ENCODE results near the gene GRAP.
"Not testable (repeated sequence)": the region's sequence is repeated elsewhere in the genome, so short reads cannot be mapped to it uniquely, and the experiment has no call there.

Gene GRAP

GRCh38 chr17:19046782-19047375 is at the start of gene GRAP:
Gene GRAP (minus strand): TSS chr17:19046957. CDS start chr17:19046926, 31 bp downstream.
- not testable (repeated sequence) for DNase-seq

DNA sequence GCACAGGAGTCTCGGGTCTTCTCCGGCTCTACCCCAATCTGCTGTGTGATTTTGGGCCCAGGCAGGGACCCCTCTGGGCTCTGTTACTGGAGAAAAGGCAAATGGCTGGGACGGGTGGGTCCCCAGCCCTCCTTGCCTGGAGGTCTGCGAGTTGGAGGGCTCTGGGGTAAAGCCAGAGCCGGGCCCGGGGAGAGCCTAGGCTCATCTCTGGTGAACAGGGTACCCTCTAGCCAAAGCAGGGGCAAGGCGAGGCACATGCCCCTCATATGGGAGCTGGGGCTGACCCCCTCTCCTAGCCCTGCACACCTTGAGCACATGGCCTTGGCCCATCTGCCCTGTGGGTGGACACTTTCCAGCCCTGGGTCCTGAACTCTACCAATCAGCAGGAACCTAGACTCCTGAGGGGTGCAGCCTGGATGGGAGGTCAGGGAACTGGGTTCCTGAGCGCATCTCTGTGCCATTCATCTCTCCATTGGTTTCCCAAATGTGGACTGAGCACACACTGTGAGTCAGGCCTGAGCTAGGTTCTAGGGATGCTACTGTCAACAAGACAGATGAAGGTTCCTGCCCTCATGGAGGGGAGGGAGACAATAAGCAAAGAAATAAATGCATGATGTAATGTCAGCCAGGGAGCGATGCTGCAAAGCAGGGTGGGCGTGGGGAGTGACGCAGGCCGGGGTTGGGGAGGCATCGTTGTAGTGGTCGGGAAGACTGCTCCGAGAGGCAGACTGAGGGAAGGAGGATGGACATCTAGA is 47.1 kb upstream of the GRAP start:
- not testable (repeated sequence) for DNase-seq

DNA sequence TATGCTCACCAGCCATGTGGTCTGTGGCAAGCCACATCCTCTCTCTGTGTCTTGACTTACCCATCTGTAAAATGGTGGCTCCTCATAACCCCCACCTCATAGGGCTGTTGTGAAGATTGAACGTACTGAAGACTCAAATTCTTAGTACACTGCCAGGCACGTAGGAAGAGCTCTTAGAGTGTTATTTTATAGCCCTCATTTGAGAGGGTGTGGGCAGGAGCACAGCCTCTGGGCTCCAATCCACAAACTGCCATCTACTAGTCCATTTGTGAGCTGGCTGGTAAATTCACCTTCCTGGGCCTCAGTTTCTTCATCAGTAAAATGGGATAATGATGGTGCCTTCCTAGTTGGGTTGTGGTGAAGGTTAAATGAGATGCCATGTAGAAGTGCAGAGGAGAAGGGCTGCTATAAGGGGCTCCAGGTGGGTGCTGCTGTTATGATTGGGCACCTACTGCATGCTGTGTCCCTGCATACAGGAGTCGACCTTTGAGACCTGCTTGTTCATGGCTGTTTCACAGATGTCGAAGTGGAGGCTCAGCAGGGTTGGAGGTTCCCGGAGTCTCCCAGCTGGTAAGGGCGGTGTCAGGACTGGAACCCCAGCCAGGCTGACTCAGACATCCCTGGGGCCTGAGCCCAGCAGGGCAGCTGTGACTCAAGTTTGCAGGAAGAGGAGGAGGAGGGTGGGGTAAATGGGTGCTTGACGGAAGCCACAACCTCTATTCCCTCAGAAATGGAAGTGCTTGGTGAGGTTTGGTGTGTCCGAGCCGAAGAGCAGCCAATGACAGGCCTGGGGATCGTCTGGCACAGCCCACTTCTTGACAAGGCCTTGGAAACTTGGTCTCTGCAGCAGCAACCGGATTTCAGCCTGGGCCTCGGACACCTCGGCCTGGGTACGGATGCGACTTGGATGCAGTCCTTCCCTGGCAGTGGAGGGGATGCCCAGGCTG is 46.3 kb upstream of the GRAP start:
- DNase-seq = not testable (repeated sequence)

DNA sequence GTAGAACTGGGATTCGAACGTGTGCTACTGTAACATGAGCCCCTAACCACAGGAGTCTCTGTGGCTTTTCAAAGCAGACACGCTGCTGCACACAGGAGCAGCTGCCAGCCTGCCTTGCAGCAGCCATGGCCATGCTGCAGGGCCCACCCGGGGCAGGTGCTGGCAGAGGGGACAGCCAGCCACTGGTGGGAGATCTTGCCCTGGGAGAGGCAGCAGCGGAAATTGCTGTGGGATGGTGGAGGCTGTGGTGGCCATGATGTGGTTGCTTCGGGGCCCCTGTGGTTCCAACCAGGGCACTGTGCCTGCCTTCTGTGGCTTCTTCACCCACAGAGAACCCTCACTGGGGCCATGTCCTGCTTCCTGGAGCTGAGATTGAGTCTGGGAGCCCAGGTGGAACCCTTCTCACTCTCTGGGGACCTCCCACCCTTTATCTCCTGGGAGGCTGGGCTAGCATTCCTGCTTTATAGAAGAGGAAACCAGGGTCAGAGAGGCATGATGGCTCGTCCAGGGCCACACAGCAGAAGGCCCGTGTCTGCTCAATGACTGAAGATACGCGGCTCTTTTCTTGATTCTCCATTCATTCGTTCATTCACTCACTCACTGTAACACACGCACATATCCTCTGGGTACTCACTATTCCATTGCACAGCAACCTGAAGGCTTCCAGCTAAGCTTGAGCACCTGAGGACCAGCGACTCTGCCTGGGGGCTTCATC is 43.5 kb upstream of the GRAP start:
- DNase-seq = not testable (repeated sequence)

GRCh38 chr17:19088804-19089685 is 42.3 kb upstream of the GRAP start:
- not testable (repeated sequence) for DNase-seq

DNA sequence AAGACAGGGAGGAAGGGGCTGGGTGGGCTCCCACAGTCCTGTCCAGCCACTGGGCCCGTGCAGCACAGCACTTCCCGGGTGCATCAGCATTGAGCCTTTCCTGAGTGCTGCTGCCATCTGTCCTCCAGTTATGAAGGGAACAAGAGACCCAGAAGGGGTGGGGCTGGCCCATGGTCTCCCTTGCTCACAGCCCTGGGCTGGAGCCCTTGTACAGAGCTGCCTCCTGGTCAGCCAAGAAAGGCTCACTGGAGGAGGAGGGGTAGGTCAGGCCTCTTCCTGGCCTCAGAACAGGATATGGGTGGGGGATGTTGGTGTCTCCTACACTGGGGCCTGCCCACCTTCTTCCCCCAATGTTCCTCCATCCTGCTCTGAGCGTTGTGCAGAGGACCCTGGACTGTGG is 30.6 kb upstream of the GRAP start:
- not testable (repeated sequence) for DNase-seq

GRCh38 chr17:19076398-19077192 is 29.8 kb upstream of the GRAP start:
- DNase-seq = not testable (repeated sequence)

DNA sequence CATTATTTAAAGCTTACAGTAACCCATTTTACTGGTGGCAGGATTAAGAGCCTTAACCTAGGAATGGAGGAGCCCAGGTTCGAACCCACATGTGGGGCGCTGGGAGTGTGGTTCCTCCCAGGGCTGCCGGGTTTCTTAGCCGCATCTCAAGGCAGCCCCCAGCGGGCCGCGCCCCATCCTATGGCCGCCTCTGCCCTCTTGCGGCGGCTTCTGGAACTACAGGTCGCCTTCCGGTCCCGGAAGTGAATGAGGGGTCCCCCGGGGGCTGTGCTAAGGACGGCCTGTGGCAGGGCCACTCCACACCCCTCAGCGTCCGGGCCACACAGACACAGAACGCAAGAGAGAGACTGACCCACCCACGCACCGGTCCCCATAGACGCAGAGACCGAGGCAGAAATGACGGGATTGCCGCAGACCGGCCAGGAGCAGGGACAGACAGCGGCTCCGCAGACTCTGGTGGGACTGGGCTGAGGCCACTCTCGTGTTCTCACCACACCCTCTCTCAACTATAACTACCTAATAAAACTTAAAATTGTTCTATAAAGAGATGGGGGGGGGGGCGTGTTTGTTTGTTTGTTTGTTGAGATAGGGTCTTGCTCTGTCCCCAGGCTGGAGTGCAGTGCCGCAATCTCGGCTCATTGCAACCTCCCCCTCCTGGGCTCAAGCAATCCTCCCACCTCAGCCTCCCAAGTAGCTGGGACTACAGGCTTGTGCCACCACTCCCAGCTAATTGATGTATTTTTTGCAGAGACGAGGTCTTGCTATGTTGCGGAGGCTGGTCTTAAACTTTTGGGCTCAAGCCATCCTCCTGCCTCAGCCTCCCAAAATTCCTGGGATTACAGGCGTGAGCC is 23.8 kb upstream of the GRAP start:
- DNase-seq = not testable (repeated sequence)

DNA sequence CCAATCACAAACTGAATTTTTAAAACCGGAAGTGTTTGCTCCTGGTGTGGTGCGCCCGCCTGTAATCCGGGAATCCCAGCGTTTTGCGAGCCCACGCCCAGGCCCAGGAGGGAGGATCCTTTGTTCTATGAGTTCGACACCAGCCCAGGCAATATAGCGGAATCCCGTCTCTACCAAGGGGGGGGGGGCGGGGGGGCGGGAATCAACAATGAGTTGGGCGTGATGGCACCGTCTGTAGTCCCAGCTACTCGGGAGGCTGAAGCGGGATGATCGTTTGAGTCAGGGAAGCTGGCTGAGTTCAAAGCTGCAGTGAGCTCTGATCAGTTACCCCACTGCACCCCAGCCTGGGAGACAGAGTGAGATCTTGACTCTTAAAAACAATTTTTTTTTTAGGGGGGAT is 17.6 kb upstream of the GRAP start:
- not testable (repeated sequence) for DNase-seq

GRCh38 chr17:19063326-19063956 is 16.7 kb upstream of the GRAP start:
- not testable (repeated sequence) for DNase-seq

- DNase-seq = not testable (repeated sequence)
Measured at GRCh38 chr17:19062718-19063325, 16.1 kb upstream of the GRAP start.

- not testable (repeated sequence) for DNase-seq
Measured at GRCh38 chr17:19062009-19062717, 15.4 kb upstream of the GRAP start.

GRCh38 chr17:19055447-19055846 is 8.7 kb upstream of the GRAP start:
- not testable (repeated sequence) for DNase-seq

GRCh38 chr17:19048826-19049225 is 2.1 kb upstream of the GRAP start:
- not testable (repeated sequence) for DNase-seq

GRCh38 chr17:19047510-19047909 is 753 bp upstream of the GRAP start:
- DNase-seq = not testable (repeated sequence)

- DNase-seq = not testable (repeated sequence)
Measured at GRCh38 chr17:19044643-19045042, 2.1 kb downstream of the GRAP start.

- DNase-seq = not testable (repeated sequence)
Measured at GRCh38 chr17:19043032-19043431, 3.7 kb downstream of the GRAP start.

- DNase-seq = not testable (repeated sequence)
Measured at GRCh38 chr17:19042369-19042768, 4.4 kb downstream of the GRAP start.
